Measurements from ENCODE around the gene FNBP1.

FNBP1 gene

DNA sequence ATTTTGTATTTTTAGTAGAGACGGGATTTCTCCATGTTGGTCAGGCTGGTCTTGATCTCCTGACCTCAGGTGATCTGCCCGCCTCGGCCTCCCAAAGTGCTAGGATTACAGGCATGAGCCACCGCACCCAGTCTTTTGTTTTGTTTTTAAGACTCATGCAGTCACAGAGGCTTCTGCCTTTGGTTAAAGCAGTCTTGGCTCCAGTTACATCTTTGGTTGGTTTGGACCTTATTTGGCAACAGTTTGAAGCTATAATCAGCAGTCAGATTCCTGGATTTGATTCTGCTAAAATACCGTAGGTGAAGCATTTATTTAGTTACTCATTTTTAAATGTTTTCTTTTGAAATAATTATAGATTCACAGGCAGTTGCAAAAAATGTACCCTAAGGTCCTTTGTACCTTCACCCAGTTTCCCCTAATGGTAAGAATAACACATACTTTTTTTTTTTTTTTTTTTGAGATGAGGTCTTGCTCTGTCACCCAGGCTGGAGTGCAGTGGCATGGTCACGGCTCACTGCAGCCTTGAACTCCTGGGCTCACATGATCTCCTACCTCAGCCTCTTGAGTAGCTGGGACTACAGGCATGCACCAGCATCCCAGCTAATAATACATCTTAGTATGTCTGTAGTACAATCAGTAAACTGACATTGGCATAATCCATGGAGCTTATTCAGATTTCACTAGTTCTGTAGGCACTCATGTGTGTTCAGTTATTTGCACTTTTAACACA lies 192.0 kb downstream of the FNBP1 start:
- TF ChIP-seq, protein P1, sequence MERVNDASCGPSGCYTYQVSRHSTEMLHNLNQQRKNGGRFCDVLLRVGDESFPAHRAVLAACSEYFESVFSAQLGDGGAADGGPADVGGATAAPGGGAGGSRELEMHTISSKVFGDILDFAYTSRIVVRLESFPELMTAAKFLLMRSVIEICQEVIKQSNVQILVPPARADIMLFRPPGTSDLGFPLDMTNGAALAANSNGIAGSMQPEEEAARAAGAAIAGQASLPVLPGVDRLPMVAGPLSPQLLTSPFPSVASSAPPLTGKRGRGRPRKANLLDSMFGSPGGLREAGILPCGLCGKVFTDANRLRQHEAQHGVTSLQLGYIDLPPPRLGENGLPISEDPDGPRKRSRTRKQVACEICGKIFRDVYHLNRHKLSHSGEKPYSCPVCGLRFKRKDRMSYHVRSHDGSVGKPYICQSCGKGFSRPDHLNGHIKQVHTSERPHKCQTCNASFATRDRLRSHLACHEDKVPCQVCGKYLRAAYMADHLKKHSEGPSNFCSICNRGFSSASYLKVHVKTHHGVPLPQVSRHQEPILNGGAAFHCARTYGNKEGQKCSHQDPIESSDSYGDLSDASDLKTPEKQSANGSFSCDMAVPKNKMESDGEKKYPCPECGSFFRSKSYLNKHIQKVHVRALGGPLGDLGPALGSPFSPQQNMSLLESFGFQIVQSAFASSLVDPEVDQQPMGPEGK (CRISPR knock-in tag; IDR thresholded peaks at IDR 0.05; ENCODE audit: borderline replicate concordance) = no peak
- ATAC-seq = no peak

DNA sequence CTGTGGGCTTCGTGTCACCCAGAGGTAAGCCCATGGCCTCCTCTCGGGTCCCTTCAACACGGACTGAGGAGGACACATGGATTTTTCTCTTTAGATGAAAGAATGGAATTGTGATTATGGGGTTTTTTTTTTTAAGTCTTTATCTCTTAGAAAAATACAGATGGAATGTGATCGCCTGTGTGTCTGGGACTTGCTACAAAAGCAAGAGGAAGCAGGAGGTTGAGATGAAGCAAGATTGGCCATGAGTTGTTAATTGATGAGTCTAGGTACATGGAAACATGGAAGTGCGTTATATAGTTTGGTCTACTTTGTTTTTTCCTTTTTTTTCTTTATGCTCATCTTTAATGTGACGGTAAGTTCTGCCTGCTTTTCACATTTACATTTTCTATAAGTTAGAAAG lies 193.1 kb downstream of the FNBP1 start:
- TF ChIP-seq ZNF70 (CRISPR knock-in tag; IDR thresholded peaks at IDR 0.05) (no peak), TCF4 (CRISPR knock-in tag; IDR thresholded peaks at IDR 0.05; ENCODE audit: borderline replicate concordance) (no peak), CSDC2 (CRISPR knock-in tag; IDR thresholded peaks at IDR 0.05) (no peak), TOX (CRISPR knock-in tag; IDR thresholded peaks at IDR 0.05; ENCODE audit: borderline replicate concordance) (no peak), CREB5 (CRISPR knock-in tag; IDR thresholded peaks at IDR 0.05; ENCODE audit: low read depth) (no peak), ZNF565 (CRISPR knock-in tag; conservative IDR thresholded peaks at IDR 0.05; ENCODE audit: low read depth) (no peak), OSR1 (CRISPR knock-in tag; IDR thresholded peaks at IDR 0.05) (no peak), ESRRG (CRISPR knock-in tag; IDR thresholded peaks at IDR 0.05) (no peak), SNAI2 (CRISPR knock-in tag; IDR thresholded peaks at IDR 0.05) (no peak), ZC3H10 (CRISPR knock-in tag; IDR thresholded peaks at IDR 0.05) (no peak), ZFP3 (CRISPR knock-in tag; IDR thresholded peaks at IDR 0.05) (no peak), ARNTL (CRISPR knock-in tag; IDR thresholded peaks at IDR 0.05; ENCODE audit: borderline replicate concordance, low read depth) (no peak), ISL1 (CRISPR knock-in tag; IDR thresholded peaks at IDR 0.05) (no peak), ZFP30 (CRISPR knock-in tag; IDR thresholded peaks at IDR 0.05) (no peak)
- TF ChIP-seq, protein P2, sequence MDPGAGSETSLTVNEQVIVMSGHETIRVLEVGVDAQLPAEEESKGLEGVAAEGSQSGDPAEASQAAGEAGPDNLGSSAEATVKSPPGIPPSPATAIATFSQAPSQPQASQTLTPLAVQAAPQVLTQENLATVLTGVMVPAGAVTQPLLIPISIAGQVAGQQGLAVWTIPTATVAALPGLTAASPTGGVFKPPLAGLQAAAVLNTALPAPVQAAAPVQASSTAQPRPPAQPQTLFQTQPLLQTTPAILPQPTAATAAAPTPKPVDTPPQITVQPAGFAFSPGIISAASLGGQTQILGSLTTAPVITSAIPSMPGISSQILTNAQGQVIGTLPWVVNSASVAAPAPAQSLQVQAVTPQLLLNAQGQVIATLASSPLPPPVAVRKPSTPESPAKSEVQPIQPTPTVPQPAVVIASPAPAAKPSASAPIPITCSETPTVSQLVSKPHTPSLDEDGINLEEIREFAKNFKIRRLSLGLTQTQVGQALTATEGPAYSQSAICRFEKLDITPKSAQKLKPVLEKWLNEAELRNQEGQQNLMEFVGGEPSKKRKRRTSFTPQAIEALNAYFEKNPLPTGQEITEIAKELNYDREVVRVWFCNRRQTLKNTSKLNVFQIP (CRISPR knock-in tag; IDR thresholded peaks at IDR 0.05; ENCODE audit: borderline replicate concordance, low read depth) = no peak
- TF ChIP-seq, protein P1 (CRISPR knock-in tag; IDR thresholded peaks at IDR 0.05; ENCODE audit: borderline replicate concordance) = no peak
- ATAC-seq = no peak

GRCh38 chr9:129848712-129849441 lies 194.1 kb downstream of the FNBP1 start:
- TF ChIP-seq, protein P2 (CRISPR knock-in tag; IDR thresholded peaks at IDR 0.05; ENCODE audit: borderline replicate concordance, low read depth) = no peak
- TF ChIP-seq CSRNP3 (CRISPR knock-in tag; IDR thresholded peaks at IDR 0.05) = no peak
- no peak for TF ChIP-seq ZC3H10 (CRISPR knock-in tag; IDR thresholded peaks at IDR 0.05)
- TF ChIP-seq ARNTL (CRISPR knock-in tag; IDR thresholded peaks at IDR 0.05; ENCODE audit: borderline replicate concordance, low read depth) = no peak
- TF ChIP-seq SNAI2 (CRISPR knock-in tag; IDR thresholded peaks at IDR 0.05) = no peak
- no peak for TF ChIP-seq PPARA (CRISPR knock-in tag; IDR thresholded peaks at IDR 0.05; ENCODE audit: borderline replicate concordance)
- TF ChIP-seq TOX (CRISPR knock-in tag; IDR thresholded peaks at IDR 0.05; ENCODE audit: borderline replicate concordance) = no peak
- no peak for TF ChIP-seq OSR1 (CRISPR knock-in tag; IDR thresholded peaks at IDR 0.05)
- TF ChIP-seq TSHZ2 (CRISPR knock-in tag; IDR thresholded peaks at IDR 0.05) = no peak
- no peak for TF ChIP-seq ZNF70 (CRISPR knock-in tag; IDR thresholded peaks at IDR 0.05)
- TF ChIP-seq TCF4 (CRISPR knock-in tag; IDR thresholded peaks at IDR 0.05; ENCODE audit: borderline replicate concordance) = no peak
- no peak for TF ChIP-seq ZNF8 (CRISPR knock-in tag; IDR thresholded peaks at IDR 0.05)
- no peak for TF ChIP-seq RARB (CRISPR knock-in tag; IDR thresholded peaks at IDR 0.05)
- no peak for TF ChIP-seq ZNF565 (CRISPR knock-in tag; conservative IDR thresholded peaks at IDR 0.05; ENCODE audit: low read depth)
- TF ChIP-seq CREB5 (CRISPR knock-in tag; IDR thresholded peaks at IDR 0.05; ENCODE audit: low read depth) = no peak
- ATAC-seq = no peak

Data from SK-N-SH treated with all-trans-retinoic acid at 6 μM for 48 hours (cell line).